Astrocyte (in vitro differentiated cells and primary cell): ENCODE data around the gene SUPT3H.

Experiments
- EZH2 ChIP-seq: IDR thresholded peaks from 2 replicates; pipeline ENCODE4 v1.6.1; 2012; ENCODE audit warnings: mild to moderate bottlenecking, low read length, inconsistent platforms; ENCODE audit not compliant: insufficient read depth
- TF ChIP-seq, protein P1 (sequence below): IDR thresholded peaks from 2 replicates; pipeline ENCODE4 v1.5.1; 2011; ENCODE audit warnings: low read depth, mild to moderate bottlenecking, inconsistent platforms, low read length, moderate library complexity; ENCODE audit not compliant: insufficient read depth

DNA sequence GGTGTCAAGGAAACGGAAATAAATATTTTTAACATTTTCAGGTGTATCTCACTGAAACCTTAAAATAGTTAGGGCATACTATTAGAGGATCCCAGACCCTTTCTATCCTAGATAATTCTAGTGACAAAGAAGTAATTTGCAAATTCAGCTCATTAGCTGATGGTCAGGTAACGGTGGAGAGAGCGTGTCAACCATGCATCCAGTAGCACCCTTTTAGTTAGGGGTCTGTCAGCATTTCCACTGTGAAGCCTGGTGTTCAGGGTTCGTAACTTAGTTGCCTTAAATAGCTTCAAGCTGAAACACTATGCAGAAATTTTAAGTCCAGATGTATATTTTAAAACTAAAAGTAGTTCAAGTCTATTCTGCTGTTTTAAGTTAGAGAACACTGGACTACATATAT lies 48.5 kb upstream of the SUPT3H start:
- TF ChIP-seq, protein P1, sequence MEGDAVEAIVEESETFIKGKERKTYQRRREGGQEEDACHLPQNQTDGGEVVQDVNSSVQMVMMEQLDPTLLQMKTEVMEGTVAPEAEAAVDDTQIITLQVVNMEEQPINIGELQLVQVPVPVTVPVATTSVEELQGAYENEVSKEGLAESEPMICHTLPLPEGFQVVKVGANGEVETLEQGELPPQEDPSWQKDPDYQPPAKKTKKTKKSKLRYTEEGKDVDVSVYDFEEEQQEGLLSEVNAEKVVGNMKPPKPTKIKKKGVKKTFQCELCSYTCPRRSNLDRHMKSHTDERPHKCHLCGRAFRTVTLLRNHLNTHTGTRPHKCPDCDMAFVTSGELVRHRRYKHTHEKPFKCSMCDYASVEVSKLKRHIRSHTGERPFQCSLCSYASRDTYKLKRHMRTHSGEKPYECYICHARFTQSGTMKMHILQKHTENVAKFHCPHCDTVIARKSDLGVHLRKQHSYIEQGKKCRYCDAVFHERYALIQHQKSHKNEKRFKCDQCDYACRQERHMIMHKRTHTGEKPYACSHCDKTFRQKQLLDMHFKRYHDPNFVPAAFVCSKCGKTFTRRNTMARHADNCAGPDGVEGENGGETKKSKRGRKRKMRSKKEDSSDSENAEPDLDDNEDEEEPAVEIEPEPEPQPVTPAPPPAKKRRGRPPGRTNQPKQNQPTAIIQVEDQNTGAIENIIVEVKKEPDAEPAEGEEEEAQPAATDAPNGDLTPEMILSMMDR = no peak
- no peak for TF ChIP-seq EZH2
